AG08396 (cell line): ENCODE measurements around the gene CLNK.

Source experiments
- DNase-seq: peaks from one replicate; pipeline ENCODE4 v3.0.0; 2012; ENCODE audit warnings: low spot score, mixed read lengths

CLNK gene

DNA sequence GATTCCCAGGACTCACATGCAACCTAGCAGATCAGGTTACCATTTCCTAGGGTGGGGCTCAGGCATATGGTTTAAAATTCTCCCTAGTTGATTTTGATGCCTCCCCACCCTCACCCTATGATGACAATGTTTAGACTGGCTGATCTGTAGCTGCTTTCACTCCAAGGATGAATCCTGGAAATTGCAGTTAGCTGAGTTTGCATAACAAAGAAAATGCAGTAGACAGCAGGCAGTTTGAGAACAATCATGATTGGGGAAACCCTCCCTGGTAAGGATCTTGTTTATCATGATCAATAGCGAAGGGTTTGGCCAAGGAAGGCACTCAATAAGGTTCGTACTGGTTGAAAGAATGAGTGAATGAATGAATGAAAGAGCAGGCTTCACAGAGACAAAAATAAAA, 229.4 kb downstream of the CLNK start:
- no peak for DNase-seq

DNA sequence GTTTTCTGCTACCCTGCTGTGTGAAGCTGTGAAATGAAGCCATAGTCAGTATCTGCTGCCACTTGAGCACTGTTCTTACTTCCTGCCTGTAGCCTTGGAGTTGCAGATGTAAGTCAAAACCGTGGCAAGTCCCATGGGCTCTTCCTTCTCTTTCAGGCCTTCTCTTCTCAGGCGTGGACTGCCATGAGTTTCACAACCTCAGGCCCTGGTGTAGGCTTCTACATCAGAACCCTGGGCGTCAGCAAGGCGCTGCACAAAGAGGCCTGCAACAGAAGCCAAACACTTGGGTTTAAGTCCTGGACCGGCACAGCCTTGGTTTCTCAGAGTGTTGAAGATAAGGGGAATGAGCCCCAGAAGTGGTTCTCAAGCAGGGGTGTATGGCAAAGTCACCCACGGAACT, 229.8 kb downstream of the CLNK start:
- DNase-seq = no peak

DNA sequence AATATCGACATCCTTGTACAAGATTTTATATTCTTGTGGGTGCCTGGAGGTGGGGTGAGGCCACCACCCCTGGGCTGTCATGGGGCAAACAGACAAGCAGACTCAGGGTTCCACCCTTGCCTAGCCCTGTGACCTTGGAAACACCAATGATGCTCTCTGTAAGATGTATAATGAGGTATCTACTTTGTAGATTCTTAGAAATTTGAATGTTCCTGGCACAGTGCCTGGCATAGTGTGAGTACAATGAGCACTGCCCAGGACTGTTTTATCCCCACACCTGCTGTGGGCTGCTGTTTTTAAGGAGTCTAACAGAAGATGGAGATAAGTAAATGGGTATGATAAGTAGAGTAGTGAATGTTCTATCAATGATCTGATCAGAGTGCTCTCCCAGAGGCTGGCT, 230.4 kb downstream of the CLNK start:
- DNase-seq = no peak

GRCh38 chr4:10448991-10449390, 235.6 kb downstream of the CLNK start:
- no peak for DNase-seq

DNA sequence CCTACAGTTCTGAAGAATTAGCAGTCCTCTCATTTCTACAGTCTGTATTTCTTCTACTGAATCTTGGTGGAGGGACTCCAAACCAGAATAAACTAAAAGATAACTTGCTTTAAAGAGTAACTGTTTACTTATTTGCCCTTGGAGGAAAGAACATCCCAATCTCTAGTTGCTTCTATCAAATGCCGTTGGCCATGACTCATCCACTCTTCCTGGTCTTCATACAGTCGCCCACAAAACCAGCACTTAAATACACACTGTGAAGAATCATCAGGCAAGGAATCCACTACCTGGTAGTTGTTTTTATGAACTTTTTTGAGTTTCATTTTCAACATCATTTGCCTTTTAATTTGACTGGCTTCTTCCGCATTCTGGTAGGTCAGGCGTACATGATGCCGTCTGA, 241.6 kb downstream of the CLNK start:
- no peak for DNase-seq

DNA sequence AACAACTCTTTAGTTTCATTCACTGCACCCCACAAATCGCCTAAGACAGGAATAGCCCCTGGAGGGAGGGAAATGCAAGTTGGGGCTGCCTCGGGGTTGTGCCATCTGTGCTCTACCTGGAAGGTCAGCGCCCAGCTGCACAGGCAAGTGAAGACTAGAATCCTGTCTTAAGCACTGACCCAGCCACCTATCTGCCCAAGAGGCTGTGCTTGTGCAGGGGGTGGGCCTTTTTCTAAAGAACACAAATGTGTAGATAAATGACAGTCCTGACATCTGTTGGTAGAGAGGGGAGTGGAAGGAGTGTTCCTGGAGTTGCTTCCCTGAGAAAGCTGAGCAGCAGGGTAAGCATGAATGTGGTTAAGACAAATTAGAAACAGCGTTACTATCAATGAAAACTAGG, 243.1 kb downstream of the CLNK start:
- no peak for DNase-seq

DNA sequence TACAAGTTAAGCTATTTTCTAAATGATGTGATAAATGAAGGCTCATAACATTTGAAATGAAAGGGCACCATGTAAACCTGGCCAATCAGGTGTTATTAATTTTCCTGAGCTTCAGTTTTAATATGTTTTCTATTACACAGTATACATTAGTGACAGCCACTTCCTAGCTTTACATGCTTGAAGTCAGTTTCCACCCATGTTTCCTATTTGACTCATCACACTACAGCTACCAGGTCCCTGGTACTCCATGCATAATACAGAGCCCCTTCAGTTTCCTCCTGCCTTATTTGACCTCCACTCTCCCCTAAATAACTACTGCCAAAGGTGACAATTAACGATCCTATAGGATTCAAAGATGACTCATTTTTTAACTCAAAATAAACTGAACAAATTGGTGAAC, 245.6 kb downstream of the CLNK start:
- DNase-seq = no peak

DNA sequence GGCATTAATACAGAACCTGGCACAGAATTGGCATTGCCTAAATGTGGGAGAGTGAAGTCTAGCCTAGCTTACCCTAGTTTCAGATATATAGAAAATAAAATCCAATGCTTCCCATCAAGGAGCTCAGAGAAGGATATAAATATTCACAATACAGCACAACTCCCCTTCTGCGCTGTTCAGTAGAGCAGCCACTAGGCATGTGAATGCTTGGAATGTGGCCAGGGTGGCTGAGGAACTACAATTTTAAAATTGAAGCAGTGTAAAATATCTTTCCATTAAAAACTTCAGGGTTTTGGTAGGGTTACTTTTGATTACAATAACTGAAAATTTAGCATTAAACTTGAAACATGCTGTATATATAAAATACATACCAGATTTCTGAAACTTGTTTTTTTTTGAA, 246.8 kb downstream of the CLNK start:
- DNase-seq = no peak
